Measurements from ENCODE around the gene CDYL. TPM values are rescaled to one million over a fixed set of nuclear protein-coding genes. Genes with fewer than 3 reads are reported as not detected.
"Not testable (repeated sequence)": the region's sequence is repeated elsewhere in the genome, so short reads cannot be mapped to it uniquely, and the experiment has no call there.

CDYL gene
- total and polyA plus RNA-seq, 8 donors = 3.4 to 15.3 (median 10.2) TPM

DNA sequence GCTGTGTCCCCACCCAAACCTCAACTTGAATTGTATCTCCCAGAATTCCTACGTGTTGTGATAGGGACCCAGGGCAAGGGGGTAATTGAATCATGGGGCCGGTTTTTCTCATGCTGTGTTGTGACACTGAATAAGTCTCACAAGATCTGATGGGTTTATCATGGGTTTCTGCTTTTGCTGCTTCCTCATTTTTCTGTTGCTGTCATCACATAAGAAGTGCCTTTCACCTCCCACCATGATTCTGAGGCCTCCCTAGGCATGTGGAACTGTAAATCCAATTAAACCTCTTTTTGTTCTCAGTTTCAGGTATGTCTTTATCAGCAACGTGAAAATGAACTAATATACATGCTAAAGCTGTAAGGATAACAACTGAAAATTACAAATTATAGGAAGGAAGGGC lies 88.3 kb downstream of the CDYL start:
- no peak for DNase-seq
- Histone ChIP-seq H3K36me3 (no peaks in the 10 kb centered on the region), H3K9me3 (no peaks in the 10 kb centered on the region), H3K27me3 (no peaks in the 10 kb centered on the region), H3K4me3 (no peak overlapping the region), H3K4me1 (no peaks in the 10 kb centered on the region), H3K27ac (no peak overlapping the region)
- no peak for FAIRE-seq
- intact Hi-C loops (cut with DNase I) = no loop called here
- WGBS, 2 donors = 80 to 86% methylated on average over 3 of the region's 3 CpGs
- no peak for ATAC-seq
- TF ChIP-seq, protein P1, sequence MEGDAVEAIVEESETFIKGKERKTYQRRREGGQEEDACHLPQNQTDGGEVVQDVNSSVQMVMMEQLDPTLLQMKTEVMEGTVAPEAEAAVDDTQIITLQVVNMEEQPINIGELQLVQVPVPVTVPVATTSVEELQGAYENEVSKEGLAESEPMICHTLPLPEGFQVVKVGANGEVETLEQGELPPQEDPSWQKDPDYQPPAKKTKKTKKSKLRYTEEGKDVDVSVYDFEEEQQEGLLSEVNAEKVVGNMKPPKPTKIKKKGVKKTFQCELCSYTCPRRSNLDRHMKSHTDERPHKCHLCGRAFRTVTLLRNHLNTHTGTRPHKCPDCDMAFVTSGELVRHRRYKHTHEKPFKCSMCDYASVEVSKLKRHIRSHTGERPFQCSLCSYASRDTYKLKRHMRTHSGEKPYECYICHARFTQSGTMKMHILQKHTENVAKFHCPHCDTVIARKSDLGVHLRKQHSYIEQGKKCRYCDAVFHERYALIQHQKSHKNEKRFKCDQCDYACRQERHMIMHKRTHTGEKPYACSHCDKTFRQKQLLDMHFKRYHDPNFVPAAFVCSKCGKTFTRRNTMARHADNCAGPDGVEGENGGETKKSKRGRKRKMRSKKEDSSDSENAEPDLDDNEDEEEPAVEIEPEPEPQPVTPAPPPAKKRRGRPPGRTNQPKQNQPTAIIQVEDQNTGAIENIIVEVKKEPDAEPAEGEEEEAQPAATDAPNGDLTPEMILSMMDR (IDR thresholded peaks at IDR 0.05) = no peak

DNA sequence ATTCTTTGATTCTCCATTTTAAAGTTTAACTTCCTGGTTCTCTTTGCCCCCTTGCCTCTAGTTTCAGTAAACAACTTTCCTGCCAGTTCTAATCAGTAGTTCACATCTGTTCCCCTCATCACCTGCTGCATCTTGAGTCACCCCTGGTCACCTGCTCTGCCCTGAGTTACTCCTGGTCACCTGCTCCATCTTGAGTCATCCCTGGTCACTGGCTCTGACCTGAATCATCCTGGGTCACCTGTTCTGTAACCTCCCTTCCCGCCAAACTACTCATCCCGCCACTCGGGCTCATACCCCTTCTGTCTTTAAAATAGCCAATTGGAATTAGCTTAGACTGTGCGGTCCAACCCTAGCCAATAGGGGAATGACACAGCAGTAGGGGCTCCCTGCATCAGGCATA lies 88.8 kb downstream of the CDYL start:
- WGBS, 2 donors = 94 to 96% methylated on average over 4 of the region's 4 CpGs
- FAIRE-seq; intact Hi-C loops (cut with DNase I); H3K27me3 ChIP-seq; H3K27ac ChIP-seq; H3K9me3 ChIP-seq; H3K36me3 ChIP-seq; H3K4me1 ChIP-seq; ATAC-seq; H3K4me3 ChIP-seq; DNase-seq: not testable (repeated sequence)

DNA sequence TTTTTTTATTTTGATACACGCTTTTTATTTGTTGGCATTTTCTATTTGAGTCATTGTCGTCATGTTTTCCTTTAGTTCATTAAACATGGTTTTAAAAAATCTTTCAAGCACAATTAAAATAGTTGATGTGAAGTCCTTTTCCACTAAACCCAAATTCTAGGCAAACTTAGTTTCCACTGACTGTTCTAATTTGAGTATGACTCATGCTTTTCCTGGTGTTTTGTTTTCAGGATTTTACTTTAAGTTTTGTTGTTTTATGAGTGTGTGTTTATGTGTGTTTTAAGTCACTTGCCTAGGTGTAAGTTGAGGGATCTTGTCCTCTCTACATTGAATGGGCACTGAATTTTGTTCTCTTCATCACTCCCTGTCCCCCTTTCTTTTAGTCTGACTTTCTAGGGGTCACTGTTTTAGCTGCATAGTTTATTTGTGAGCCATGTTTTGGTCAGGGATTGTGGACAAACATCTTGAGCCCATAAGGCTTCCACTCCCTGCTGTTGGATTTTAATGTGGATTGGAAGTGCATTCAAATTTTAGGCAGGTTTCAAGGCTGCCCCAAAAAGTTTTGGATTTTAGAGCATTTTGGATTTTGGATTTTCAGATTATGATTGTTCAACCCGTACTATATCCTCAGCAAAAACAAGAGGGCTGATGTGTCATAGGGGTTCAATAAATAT lies 94.8 kb downstream of the CDYL start:
- TF ChIP-seq, protein P1 (IDR thresholded peaks at IDR 0.05) = no peak
- 95 to 96% methylated on average over 3 of the region's 3 CpGs for WGBS, 2 donors
- H3K4me3 ChIP-seq = no peak overlapping the region
- DNase-seq (no peak), FAIRE-seq (no peak), ATAC-seq (no peak)
- no peaks in the 10 kb centered on the region for H3K36me3 ChIP-seq
- peaks cover 0 to 4% (median 2%) of the 10 kb centered on the region in 3 donors for H3K4me1 ChIP-seq
- intact Hi-C loops (cut with DNase I) = no loop called here
- no peak overlapping the region for H3K27ac ChIP-seq
- no peaks in the 10 kb centered on the region for H3K9me3 ChIP-seq
- no peaks in the 10 kb centered on the region for H3K27me3 ChIP-seq

DNA sequence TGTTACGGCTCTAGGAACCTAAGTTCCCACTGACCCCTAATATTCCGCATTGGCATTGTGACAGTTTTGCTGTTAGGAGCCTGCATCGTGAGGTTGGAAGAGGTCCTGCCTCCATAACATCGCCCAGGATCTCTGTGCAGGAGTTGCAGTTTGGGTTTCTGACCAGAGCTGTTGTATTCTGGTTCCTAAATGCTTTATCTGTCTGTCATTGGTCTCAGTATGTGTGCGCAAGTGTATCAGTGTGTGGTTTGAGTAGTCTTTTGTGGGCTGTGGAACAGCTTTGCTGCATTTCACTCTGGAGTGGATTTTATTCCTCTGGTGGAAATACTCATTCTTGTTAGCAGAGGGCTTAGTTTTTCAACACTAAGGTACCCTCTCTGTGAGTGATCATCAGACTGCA lies 95.6 kb downstream of the CDYL start:
- Histone ChIP-seq H3K9me3 (no peaks in the 10 kb centered on the region), H3K27ac (no peak overlapping the region), H3K36me3 (no peaks in the 10 kb centered on the region), H3K4me3 (no peak overlapping the region), H3K4me1 (peaks cover 0 to 4% (median 2%) of the 10 kb centered on the region in 3 donors), H3K27me3 (no peaks in the 10 kb centered on the region)
- WGBS, 2 donors = 96% methylated on average over 5 of the region's 5 CpGs
- DNase-seq (no peak), FAIRE-seq (no peak), ATAC-seq (no peak)
- TF ChIP-seq, protein P1 (IDR thresholded peaks at IDR 0.05) = no peak
- intact Hi-C loops (cut with DNase I) = no loop called here

DNA sequence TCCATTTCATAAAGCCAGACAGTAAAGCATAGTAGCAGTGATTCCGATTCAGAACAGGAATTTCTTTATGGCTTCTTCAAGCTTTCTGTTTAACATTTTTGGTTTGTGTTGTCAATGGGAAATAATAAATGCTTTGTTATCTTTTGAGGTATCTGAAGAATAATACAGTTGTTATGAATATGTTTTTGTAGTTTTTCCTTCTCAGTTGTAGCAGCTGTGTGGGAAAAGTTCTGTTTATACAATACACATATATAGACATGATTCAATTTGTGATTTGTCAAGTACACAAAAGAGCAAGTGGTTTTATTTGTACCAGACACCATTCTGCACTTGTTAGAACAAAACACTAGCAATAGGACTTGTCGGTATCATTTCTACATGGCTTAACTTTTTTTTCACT lies 96.6 kb downstream of the CDYL start:
- WGBS, 2 donors = 31 to 36% methylated on average over 2 of the region's 2 CpGs
- H3K27ac ChIP-seq = no peak overlapping the region
- H3K9me3 ChIP-seq = no peaks in the 10 kb centered on the region
- H3K36me3 ChIP-seq = no peaks in the 10 kb centered on the region
- TF ChIP-seq, protein P1 (IDR thresholded peaks at IDR 0.05) = no peak
- intact Hi-C loops (cut with DNase I) = no loop called here
- no peak for ATAC-seq
- no peak for FAIRE-seq
- peaks cover 0 to 4% (median 2%) of the 10 kb centered on the region in 3 donors for H3K4me1 ChIP-seq
- H3K4me3 ChIP-seq = no peak overlapping the region
- DNase-seq = no peak
- H3K27me3 ChIP-seq = no peaks in the 10 kb centered on the region
